ENCODE results near the gene ATAD5.
"Not testable (repeated sequence)": the region's sequence is repeated elsewhere in the genome, so short reads cannot be mapped to it uniquely, and the experiment has no call there.

ATAD5 gene

DNA sequence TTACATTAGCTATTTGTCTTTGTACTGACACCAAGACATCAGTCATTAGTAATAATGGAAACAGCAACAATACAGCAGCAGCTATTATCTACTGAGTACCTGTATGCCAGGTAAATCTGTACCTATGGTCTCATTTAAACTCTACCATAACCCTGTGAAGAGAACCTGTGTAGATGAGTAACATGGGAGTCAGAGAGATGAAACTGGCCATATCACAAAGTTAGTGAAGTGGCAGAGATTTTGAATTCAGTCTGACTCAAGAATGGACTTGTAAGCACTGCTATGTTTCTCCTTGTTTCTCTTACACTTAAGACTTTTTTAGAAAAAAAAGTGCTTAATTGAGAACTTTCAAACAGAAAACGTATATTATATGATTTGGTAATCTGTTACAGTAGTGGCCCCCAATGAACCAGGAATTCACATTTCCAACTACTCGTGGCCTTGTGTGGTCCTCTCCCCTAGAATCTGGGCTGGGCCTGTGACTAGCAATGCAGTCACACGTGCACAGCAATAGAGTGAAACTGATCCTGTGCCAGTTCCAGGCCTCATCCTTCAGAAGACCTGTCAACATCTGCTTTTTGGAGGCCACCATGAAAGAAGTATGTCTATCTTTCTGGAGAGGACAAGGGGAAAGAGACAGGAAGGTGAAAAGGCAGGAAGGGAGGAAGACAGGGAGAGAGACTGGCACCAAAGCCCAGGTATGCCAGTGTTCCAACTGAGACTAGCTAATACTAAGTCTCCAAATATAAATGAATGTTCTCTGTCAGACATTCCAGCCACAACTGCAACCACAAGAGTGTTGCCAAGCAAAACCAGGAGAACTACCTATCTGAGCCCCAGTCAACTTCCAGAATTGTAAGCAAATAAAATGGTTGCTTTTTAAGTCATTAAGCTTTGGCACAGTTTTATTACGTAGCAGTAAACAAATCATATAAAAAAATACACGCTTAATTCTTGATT, 19.3 kb upstream of the ATAD5 start:
- peaks cover 87% of the 10 kb centered on the region for H3K79me2 ChIP-seq (ENCODE audit: insufficient read depth, low read length)
- H3K4me2 ChIP-seq (ENCODE audit: low read depth, low read length, poor library complexity, severe bottlenecking), result peak overlapping the region; percentile 29
- no peaks in the 10 kb centered on the region for H3K27me3 ChIP-seq (ENCODE audit: low read length)
- 0 out of 2 replicates have a peak, but pooled peaks cover 3% of the 10 kb centered on the region for H3K36me3 ChIP-seq (ENCODE audit: low read length)
- no peaks in the 10 kb centered on the region for H4K20me1 ChIP-seq (ENCODE audit: low read depth, low read length)
- 0 out of 2 replicates have a peak overlapping the region, but pooled peaks have one; percentile 23 for H3K9ac ChIP-seq (ENCODE audit: low read length)
- H3K9me3 ChIP-seq (ENCODE audit: insufficient read depth, low read length), result no peaks in the 10 kb centered on the region
- H3K9me2 ChIP-seq (replicated peaks; ENCODE audit: insufficient read depth, low read length), result no peaks in the 10 kb centered on the region
- peaks cover 50% of the 10 kb centered on the region for H3F3A ChIP-seq (ENCODE audit: insufficient read depth)
- H3K27ac ChIP-seq (ENCODE audit: low read depth, low read length), result peak overlapping the region; percentile 65
- no peak overlapping the region for H2AFZ ChIP-seq (ENCODE audit: low read depth, low read length, severe bottlenecking)
- no peak overlapping the region for H3K4me3 ChIP-seq (ENCODE audit: insufficient read depth, low read length, poor library complexity, severe bottlenecking)
- TF ChIP-seq, protein P1, sequence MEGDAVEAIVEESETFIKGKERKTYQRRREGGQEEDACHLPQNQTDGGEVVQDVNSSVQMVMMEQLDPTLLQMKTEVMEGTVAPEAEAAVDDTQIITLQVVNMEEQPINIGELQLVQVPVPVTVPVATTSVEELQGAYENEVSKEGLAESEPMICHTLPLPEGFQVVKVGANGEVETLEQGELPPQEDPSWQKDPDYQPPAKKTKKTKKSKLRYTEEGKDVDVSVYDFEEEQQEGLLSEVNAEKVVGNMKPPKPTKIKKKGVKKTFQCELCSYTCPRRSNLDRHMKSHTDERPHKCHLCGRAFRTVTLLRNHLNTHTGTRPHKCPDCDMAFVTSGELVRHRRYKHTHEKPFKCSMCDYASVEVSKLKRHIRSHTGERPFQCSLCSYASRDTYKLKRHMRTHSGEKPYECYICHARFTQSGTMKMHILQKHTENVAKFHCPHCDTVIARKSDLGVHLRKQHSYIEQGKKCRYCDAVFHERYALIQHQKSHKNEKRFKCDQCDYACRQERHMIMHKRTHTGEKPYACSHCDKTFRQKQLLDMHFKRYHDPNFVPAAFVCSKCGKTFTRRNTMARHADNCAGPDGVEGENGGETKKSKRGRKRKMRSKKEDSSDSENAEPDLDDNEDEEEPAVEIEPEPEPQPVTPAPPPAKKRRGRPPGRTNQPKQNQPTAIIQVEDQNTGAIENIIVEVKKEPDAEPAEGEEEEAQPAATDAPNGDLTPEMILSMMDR (IDR thresholded peaks at IDR 0.05; ENCODE audit: insufficient read depth, low read length, poor library complexity, severe bottlenecking), result no peak
- no peak for TF ChIP-seq EZH2phosphoT487 (conservative IDR thresholded peaks at IDR 0.05; ENCODE audit: low read length)

DNA sequence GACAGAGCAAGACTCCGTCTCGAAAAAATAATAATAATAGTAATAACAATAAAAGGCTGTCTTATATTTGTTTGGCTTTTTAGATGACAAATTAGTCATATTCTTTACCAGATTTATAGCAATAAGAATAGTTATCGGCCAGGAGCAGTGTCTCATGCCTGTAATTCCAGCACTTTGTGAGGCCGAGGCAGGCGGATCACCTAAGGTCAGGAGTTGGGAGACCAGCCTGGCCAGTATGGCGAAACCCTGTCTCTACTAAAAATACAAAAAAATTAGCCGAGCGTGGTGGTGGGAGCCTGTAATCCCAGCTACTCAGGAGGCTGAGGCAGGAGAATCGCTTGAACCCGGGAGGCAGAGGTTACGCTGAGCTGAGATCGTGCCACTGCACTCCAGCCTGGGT, 17.5 kb upstream of the ATAD5 start:
- not testable (repeated sequence) for H3K4me3 ChIP-seq (ENCODE audit: insufficient read depth, low read length, poor library complexity, severe bottlenecking); H4K20me1 ChIP-seq (ENCODE audit: low read depth, low read length); H3K9me2 ChIP-seq (replicated peaks; ENCODE audit: insufficient read depth, low read length); H3K4me2 ChIP-seq (ENCODE audit: low read depth, low read length, poor library complexity, severe bottlenecking); H3K36me3 ChIP-seq (ENCODE audit: low read length); H3K27me3 ChIP-seq (ENCODE audit: low read length); H3K27ac ChIP-seq (ENCODE audit: low read depth, low read length); H2AFZ ChIP-seq (ENCODE audit: low read depth, low read length, severe bottlenecking); H3K9me3 ChIP-seq (ENCODE audit: insufficient read depth, low read length); H3K9ac ChIP-seq (ENCODE audit: low read length)
- Histone ChIP-seq H3F3A (ENCODE audit: insufficient read depth) (peaks cover 46% of the 10 kb centered on the region), H3K79me2 (ENCODE audit: insufficient read depth, low read length) (peaks cover 94% of the 10 kb centered on the region)

DNA sequence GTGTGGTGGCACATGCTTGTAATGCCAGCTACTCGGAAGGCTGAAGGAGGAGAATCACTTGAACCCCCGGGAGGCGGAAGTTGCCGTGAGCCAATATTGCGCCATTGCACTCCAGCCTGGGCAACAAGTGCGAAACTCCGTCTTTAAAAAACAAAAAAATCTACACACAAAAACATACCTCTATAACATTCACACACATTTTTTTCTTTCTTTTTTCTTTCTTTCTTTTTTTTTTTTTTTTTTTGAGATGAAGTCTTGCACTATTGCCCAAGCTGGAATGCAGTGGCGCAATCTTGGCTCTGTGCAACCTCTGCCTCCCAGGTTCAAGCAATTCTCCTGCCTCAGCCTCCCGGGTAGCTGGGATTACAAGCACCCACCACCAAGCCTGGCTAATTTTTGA, 16.9 kb upstream of the ATAD5 start:
- Histone ChIP-seq H3K79me2 (ENCODE audit: insufficient read depth, low read length) (peaks cover 94% of the 10 kb centered on the region), H3F3A (ENCODE audit: insufficient read depth) (peaks cover 46% of the 10 kb centered on the region)
- H3K9ac ChIP-seq (ENCODE audit: low read length); H4K20me1 ChIP-seq (ENCODE audit: low read depth, low read length); H3K4me3 ChIP-seq (ENCODE audit: insufficient read depth, low read length, poor library complexity, severe bottlenecking); H2AFZ ChIP-seq (ENCODE audit: low read depth, low read length, severe bottlenecking); H3K4me2 ChIP-seq (ENCODE audit: low read depth, low read length, poor library complexity, severe bottlenecking); H3K36me3 ChIP-seq (ENCODE audit: low read length); H3K9me3 ChIP-seq (ENCODE audit: insufficient read depth, low read length); H3K9me2 ChIP-seq (replicated peaks; ENCODE audit: insufficient read depth, low read length); H3K27ac ChIP-seq (ENCODE audit: low read depth, low read length); H3K27me3 ChIP-seq (ENCODE audit: low read length): not testable (repeated sequence)

DNA sequence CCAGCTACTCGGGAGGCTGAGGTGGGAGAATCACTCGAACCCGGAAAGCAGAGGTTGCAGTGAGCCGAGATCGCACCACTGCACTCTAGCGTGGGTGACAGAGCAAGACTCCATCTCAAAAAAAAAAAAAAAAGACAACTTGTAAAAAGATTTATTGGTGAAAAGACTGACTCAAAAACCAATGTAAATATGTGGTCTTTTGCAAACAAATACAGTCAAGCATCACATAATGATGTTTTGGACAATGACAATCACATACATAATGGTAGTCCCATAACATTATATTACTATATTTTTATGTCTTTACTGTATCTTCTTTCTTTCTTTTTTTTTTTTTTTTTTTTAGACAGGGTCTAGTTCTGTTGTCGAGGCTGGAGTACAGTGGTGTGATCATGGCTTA, 15.6 kb upstream of the ATAD5 start:
- H3K9me3 ChIP-seq (ENCODE audit: insufficient read depth, low read length), result no peaks in the 10 kb centered on the region
- no peak overlapping the region for H3K27ac ChIP-seq (ENCODE audit: low read depth, low read length)
- peaks cover 48% of the 10 kb centered on the region for H3F3A ChIP-seq (ENCODE audit: insufficient read depth)
- 0 out of 2 replicates have a peak, but pooled peaks cover 3% of the 10 kb centered on the region for H3K36me3 ChIP-seq (ENCODE audit: low read length)
- H3K79me2 ChIP-seq (ENCODE audit: insufficient read depth, low read length), result peaks cover 94% of the 10 kb centered on the region
- H2AFZ ChIP-seq (ENCODE audit: low read depth, low read length, severe bottlenecking), result no peak overlapping the region
- no peaks in the 10 kb centered on the region for H4K20me1 ChIP-seq (ENCODE audit: low read depth, low read length)
- H3K9ac ChIP-seq (ENCODE audit: low read length), result no peak overlapping the region
- TF ChIP-seq, protein P1 (IDR thresholded peaks at IDR 0.05; ENCODE audit: insufficient read depth, low read length, poor library complexity, severe bottlenecking), result no peak
- no peaks in the 10 kb centered on the region for H3K27me3 ChIP-seq (ENCODE audit: low read length)
- H3K4me3 ChIP-seq (ENCODE audit: insufficient read depth, low read length, poor library complexity, severe bottlenecking), result no peak overlapping the region
- H3K4me2 ChIP-seq (ENCODE audit: low read depth, low read length, poor library complexity, severe bottlenecking), result no peak overlapping the region
- H3K9me2 ChIP-seq (replicated peaks; ENCODE audit: insufficient read depth, low read length), result no peaks in the 10 kb centered on the region
